GM18870 (cell line): ENCODE results near the gene SEC14L5.

Experiments used
- ATAC-seq: cut with Tn5 transposase; IDR thresholded peaks from one replicate; pipeline ENCODE4 v1.9.1; 2021; ENCODE audit warnings: moderate library complexity; ENCODE audit not compliant: unreplicated experiment

SEC14L5 gene

DNA sequence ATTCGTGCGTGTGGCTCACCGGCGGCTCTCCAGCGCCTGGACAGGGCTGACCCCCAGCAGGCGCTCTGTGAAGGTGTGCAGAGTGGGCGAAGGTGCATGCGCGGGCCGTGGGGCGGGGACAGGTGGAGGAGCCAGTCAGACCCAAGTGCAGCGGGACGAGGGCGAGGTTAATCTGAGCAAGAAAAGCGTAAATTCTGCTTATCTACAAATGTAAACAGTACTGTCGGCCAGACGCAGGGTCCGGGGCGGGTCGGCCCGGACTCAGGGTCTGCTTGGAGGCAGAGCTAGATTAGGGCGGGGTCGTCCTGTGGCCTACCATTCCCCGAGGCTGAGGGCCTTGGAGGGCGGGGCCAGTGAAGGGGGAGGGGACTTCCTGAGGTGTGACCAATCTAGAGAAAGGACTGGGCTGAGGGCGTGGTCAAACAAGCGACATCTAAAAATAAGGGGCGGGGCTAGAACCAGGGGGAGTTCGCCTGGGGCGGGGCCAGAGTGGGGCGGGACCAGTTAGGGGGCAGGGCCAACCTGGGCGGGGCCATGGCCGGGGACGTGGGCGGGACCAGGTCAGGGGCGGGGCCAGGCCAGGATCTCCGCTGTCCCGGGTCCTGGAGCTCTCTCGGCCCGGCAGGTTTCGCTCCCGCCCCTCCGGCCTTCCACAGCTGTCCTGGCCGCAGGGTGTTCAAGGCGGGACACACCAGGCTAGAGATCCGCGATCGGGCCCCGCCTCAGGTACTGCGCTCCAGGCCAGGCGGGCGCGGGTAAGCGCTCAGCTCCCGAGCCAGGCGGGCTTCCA lies at the start of gene SEC14L5:
Gene SEC14L5 (plus strand): TSS at position 611 of the 790 bp plus-strand sequence. CDS start 994 bp downstream, outside the sequence.
- no peak for ATAC-seq

DNA sequence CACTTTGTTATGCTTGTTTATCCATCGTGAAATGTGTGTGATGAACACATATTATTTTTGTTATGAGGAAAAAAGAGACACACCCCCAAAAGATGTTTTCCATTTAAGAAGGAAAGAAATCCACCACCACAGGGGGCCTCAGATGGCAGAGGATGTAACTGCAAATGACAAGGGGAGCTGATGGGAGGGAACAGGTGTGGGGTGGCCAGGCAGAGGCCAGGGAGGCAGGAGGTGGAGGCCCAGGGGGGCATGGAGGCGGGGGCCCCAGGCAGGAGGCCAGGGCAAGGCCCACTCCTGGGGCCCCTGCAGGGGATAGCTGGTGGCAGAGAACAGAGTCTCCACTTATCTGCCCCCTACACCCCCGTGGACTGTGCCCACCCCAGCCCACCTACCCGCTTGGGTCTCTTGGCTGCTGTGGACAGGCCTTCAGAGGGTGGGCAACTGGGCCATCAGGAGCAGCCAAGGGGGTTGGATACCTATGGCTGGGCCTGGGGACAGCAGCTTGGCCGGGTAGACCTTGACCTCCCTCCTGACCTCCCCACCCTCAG lies 49.2 kb upstream of the SEC14L5 start:
- no peak for ATAC-seq

DNA sequence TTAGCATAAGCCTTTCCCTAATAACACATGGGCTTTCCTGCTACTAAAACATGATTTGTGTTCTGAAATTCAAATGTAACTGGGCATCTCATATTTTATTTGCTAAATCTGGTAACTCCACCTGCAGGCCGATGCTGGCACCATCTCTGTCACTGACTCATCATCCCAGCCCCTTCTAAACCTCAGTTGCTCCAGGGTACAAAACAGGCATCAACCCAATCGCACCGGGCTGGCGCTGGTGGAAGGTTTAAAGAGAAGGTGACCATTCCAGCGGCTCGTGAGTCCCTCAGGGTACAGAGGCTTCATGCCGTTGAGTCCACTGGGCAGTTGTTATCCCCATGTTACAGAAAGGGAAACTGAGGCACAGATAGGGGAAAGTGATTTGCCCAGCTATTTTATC lies 48.3 kb upstream of the SEC14L5 start:
- no peak for ATAC-seq

DNA sequence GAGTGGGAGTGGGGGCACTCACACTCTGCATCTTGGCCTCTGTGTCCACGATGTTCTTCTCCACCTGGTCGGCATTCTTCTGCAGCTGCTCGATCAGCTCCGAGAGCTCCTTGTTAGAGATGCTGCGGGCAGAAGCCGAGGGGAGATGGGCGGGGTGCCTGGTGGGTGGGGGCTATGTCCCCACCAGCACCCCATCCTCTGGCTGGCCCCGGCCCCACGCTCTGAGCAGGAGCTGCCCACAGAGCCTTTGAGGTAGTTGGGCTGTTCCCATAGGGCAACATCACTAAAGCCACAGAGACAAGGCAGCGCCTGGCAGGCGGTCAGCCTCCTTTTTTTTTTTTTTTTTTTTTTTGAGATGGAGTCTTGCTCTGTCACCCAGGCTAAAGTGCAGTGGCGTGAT lies 47.3 kb upstream of the SEC14L5 start:
- no peak for ATAC-seq

DNA sequence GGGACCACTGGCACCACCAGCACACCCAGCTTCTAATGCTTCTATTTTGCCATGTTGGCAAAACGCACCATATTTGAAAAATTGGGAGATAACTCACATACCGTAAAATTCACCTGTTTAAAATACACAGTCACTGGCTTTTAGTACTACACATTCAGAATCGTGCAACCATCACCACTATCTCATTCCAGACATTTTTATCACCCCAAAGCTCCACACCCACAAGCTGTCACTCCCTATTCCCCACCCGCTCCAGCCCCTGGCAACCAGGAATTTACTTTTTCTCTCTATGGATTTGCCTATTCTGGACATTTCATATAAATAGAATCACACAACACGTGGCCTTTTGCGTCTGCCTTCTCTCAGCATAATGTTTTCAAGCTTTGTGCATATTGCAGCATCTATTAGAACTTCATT lies 46.2 kb upstream of the SEC14L5 start:
- no peak for ATAC-seq

DNA sequence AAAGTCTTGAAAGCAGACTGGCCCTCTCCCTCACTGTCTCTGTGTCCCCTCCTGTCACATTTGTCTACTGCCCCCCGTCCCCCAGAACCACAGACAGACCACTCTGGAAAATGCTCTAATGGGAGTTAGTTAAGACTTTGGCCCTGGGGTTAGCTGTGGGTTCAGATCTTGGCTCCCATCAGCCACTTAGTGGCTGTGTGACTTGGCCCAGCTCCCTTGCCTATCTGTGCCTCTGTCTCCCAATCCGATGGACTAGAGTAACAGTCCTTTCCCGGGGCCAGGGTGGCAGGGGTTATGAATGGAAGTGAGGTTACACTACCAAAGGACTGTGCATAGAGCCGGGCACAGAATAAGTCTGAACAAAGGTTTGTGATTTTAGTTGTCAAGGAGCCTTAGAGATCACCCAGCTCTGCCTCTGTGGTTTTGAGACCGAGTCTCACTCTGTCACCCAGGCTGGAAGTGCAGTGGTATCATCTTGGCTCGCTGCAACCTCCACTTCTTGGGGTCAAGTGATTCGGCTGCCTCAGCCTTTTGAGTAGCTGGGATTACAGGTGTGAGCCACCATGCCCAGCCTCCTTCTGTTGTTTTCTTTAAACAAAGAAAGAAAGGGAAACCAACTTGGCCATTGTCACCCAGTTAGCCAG lies 44.9 kb upstream of the SEC14L5 start:
- no peak for ATAC-seq

DNA sequence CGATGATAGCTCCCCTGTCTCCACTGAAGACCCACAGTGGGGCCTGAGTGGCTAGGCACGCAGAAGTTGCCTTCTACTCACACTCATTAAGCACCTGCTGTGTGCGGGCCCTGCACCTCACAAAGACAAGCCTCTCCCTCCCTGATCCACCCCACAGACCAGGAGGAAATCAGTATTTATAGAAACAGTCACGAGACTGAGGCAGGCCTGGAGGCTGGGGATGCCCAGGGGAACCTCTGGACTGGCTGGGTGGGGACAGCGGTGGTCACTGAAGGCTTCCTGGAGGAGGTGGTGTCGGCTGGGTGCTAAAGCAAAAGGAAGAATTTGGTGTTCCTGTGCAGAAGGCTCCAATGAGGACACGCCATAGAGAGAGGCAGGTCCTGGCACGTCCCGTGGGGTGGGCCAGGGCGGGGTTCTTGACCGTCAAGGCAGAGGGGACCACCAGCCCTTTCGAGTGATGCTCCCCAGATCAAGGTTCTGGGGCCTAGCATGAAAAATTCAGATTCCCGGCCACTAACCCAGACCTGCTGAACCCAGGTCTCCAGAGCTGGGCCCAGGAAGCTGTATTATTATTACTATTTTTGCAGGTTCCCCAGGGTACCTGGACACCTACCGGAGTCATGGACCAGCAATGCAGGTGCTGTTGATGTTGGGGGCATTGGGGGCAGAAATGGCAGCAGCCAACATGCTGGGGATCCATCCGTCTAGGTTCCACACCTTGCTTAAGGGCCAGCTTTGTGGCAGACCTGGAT lies 44.2 kb upstream of the SEC14L5 start:
- no peak for ATAC-seq

DNA sequence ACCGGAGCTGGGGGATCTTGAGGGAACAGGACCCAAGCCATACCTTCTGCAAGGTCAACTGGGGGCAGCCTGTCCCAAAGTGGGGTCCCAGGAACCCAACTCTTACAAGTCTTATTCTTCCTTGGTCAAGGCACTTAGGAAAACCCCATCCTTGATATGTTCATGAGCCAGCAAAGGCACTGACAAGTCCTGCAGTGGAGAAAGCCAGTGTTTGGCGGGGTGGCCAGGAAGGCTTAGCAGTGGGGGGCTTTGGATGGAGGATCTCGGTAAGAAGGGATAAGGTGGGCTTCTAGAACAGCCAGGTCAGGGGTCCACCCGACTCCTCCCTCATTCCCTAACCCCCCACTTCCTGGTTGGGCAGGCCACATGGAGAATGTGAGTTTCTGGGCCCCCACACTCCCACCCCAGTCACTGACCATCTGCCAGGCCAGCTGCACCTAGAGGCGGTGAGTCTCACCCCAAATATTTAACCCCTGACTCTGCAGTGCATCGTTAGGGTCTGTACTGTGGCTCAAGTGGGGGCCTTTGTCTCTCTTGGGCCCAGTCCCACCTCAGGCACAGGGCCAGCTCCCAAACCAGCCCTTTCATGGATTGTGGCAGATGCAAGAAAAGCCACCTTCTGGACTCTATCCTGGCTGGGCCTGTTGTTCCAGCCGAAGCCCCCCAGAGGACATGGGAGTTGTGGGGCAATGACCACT lies 43.5 kb upstream of the SEC14L5 start:
- ATAC-seq: no peak

DNA sequence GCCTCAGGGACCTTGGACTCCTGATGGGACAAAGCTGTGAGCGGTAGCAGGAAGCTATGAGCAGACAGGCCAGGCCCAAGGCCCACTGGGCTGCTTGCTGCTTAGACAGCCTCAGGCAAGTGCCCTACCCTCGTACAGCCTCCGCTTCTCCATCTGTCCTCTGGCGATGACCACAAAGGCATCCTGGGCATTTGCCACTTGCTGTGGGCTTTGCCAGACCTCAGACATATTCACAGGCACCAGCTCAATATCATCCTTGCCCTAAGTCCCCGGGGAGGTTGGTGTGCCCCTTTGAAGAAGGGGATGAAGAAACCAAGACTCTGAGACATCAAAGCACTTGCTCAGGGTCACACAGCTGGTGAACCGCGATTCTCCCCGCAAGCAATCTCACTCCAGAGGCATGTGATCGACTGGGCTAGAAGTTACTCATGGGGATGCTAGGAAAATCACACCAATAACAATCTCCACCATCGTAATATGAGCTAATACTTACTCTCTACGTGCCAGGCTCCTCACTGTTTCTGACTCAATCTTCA lies 42.8 kb upstream of the SEC14L5 start:
- no peak for ATAC-seq

DNA sequence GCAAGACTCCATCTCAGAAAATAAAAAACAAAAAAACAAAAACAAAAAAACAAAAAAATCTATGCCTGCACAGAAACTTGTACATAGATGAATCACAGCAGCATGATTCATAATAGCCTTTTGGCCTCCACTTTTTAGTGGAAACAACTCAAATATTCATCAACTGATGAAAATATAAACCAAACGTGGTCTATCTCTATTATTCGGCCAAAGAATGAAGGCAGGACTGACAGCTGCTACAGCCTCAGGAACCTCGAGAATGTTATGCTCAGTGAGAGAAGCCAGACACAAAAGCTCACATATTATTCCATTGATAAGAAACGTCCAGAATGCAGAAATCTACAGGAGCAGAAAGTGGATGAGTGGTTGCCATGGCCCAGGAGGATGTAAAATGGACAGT lies 41.0 kb upstream of the SEC14L5 start:
- ATAC-seq: no peak

DNA sequence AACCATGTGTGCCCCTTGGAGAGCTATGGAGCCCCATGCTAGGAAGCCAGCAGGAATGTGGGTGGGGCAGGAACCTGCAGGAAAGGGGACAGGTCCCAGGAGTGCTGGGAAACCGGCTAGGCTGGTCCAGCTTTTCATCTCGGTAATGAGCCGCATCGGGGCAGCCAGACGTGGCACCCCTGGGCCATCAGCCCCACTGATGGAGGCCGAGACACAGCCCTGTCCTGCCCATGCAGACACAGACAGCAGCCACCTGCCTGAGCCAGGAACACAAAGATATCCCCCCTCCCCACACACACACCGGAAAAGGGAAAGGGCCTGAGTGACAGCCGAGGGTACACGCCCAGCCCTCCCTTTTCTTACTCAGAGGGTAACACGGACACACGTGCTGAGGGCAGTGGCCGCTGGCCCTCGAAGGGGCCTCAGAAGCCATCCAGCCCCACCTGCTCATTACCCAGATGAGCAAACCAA lies 39.3 kb upstream of the SEC14L5 start:
- no peak for ATAC-seq

DNA sequence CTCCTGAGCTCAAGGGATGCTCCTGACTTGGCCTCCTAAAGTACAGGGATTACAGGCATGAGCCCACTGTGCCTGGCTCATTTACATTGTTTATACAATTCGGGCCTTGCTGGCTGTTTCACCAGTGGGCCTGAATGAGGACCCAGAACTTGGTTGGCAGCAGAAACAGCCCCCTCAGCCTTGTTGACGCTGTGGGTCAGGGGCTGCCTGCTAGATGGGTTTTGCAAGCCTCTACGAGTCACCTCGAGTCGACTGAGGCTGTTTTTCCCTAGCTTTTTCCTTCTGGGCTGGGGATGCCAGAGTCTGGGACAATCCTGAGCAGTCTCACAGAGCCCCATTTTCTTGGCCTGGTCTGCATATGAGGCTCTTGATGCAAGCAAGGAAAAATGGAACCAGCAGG lies 37.3 kb upstream of the SEC14L5 start:
- no peak for ATAC-seq

DNA sequence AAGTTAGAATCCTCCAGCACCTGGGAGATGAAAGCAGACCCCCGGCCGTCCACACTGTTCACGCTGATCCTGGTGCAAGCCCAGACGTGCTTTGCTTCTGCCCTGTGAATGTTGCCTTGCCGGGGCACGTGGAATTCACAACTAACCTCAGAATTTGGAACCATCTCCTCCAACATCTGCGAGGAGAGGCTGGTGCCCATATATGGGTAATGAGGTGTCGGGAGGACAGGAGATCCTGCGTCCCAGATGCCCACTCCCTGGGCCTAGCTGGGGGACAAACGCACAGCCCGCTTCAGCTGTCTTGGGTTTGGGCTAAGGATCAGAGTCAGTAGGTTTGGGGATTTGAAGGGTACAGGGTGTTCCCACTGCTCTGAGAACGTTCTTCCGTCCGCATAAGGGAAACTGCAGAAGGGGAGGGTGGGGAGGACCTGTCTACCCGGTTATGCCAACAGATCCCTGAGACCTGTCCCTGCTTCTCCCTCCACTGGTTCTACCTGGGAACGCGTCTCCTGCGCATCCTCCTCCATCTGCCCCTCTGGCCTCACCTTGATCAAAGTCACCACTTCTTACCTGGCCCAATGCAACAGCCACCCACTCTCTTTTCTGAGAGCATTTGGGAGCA lies 35.3 kb upstream of the SEC14L5 start:
- ATAC-seq: no peak

DNA sequence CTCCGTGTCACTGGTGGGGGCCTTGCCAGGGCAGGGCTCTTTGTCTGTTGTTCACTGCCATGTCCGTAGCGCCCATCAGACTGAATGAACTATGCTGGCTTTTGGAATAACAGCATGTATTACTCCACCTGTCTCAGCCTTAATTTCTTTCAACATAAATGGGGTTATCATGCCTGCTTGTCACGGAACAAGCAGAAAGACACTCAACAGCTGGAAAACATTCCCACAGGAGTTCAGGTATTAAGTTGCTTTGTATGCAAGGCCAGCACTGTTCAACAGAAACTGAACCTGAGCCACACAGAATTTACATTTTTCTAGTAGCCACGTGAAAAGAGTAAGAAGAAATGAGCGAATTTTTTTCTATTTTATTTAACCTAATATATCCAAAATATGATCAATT lies 34.3 kb upstream of the SEC14L5 start:
- no peak for ATAC-seq

DNA sequence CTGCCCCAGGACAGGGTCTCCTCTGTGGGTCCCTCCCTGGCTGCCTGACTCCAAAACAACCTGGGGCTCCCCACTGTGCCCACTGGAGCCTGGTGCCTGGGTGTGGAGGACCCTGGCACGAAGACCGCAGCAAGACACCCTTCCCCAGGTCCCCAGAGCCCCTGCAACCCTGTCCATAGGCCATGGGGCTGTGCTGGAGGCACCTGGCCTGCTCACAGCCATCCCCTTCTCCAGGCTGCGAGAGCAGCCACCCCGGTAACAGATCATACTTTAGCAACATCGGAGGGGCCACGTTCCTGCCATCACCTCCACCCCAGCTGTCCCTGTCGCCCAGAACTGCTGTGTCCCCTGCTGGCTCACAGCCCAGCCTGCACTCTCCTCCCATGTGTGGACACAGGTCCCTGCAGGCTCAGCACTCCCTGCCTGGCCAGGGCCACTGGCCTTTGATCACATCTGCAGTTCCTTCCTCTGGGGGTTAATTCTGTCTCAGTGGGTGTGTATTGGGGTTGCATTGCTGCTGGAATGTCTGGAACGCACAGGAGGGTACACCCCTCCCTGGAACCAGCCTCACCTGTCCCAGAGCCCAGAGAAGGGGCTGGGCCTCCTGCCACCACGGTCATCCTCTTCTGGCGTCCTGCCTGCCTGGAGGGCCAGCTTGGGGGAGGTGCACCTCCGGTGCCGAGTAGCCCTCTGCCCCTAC lies 33.4 kb upstream of the SEC14L5 start:
- ATAC-seq: no peak

DNA sequence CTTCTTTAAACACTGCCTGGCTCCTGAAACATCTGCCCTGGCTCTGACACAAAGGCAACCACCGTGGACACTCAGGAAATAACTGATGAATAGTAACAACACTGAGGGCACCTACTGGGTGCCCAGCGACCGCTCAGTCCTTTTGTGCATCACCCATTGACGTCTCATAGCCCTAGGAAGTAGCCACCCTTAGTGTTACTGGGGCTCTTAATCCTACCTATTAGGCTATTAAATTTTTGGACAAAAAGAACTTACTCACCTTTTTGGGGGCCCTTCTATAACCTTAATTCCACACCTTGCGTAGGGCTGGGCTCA lies 32.9 kb upstream of the SEC14L5 start:
- no peak for ATAC-seq

DNA sequence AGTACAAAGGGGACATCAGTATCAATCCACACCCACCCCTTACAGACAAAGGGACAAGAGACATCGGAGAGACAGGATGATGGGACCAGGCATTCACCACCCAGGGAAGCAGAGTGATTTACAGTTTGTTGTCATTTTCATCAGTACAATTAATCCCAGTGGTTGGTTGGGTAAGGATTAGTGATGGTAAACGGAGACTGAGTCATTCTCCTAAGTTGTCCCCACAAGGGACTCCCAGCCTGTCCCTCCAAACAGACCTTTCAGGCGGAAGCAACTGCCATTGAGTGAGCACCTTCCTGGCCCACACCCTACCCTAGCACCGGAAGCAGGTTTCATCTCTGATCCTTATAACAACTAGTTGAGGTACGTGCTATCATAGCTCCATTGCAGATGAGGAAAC lies 32.3 kb upstream of the SEC14L5 start:
- ATAC-seq: no peak

DNA sequence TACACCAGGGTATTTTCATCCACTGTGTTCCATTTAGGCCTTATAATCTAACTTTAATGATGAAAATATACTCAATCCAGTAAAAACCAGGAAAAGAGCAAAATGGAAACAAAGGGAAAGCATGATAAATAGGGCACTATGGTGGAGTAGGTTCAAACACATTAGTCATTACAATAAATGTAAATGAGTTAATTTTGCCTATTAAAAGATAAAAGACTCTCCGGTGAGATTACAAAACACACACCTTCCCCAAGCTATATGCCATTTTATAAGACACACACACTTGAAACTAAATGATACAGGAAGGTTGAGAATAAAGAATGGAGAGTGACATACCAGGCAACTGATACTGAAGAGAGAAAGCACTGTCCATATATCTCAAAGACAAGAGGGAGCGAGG lies 31.2 kb upstream of the SEC14L5 start:
- no peak for ATAC-seq

DNA sequence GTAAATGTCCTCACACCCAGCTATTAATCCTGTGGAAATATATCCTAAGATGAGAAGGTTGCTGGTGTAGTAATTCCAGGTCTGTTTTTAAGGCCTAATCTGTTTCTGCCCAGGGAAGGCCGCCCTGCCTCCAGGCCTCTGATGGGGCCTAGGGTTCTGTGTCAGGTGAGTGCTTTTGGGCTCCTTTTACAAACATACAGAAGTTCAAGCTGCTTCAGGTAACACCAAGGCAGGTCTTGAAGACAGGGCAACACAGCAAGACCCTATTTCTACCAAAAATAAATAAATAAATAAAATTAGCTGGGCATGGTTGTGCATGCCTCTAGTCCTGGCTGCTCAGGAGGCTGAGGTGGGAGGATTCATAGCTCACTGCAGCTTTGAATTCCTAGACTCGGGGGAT lies 30.5 kb upstream of the SEC14L5 start:
- ATAC-seq: no peak

DNA sequence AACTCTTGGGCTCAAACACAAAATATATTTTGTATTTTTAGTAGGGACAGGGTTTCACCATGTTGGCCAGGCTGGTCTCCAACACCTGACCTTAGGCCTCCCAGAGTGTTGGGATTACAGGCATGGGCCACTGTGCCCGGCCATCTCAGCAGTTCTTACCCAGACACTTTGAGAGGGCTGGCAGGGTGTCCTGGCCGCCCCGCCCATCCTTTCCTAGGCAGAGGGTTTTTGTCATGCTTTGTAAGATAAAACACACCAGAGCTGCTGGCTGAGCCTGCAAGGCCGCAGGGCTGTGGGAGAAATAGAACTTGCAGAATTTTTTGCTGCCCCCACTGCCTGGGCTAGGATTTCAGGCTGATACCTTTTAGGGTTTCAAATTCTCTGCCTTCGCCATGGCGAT lies 29.9 kb upstream of the SEC14L5 start:
- ATAC-seq: no peak
